Calu3 (cell line): ENCODE results near the gene OR5F1. TPM values are rescaled to one million over a fixed set of nuclear protein-coding genes. Genes with fewer than 3 reads are reported as not detected.

Source experiments
- BruUV-seq: library from RNA; stranded (reverse); fragments of 400-500 nt; replicated peaks from 2 replicates; lab custom pipeline; 2021; lab: Mats Ljungman, UMichigan
- CTCF ChIA-PET: fragments of 300-600 bp; sonication (Branson Sonifier 250); formaldehyde crosslinking; loops from one replicate; lab custom pipeline; 2022; ENCODE audit warnings: antibody characterized with exemption; lab: Charles Lee
- DNase-seq: peaks from one replicate; pipeline ENCODE4 v3.0.0; 2022
- H3K27ac Mint-ChIP-seq: one replicate; pipeline ENCODE4 v1.8.0; 2022; ENCODE audit warnings: mixed read lengths; ENCODE audit not compliant: unreplicated experiment
- H3K27me3 Mint-ChIP-seq: one replicate; pipeline ENCODE4 v1.8.0; 2022; ENCODE audit warnings: mixed read lengths; ENCODE audit not compliant: unreplicated experiment
- H3K36me3 Mint-ChIP-seq: one replicate; pipeline ENCODE4 v1.8.0; 2022; ENCODE audit warnings: mild to moderate bottlenecking, moderate library complexity, mixed read lengths; ENCODE audit not compliant: insufficient read depth, unreplicated experiment
- H3K4me1 Mint-ChIP-seq: one replicate; pipeline ENCODE4 v1.8.0; 2022; ENCODE audit warnings: mild to moderate bottlenecking, low read depth, mixed read lengths; ENCODE audit not compliant: unreplicated experiment
- H3K4me3 Mint-ChIP-seq: one replicate; pipeline ENCODE4 v1.8.0; 2022; ENCODE audit warnings: mild to moderate bottlenecking, low read depth, moderate library complexity, mixed read lengths; ENCODE audit not compliant: unreplicated experiment
- H3K9me3 Mint-ChIP-seq: one replicate; pipeline ENCODE4 v1.8.0; 2022; ENCODE audit warnings: low read depth, mixed read lengths; ENCODE audit not compliant: unreplicated experiment
- intact Hi-C: fragments of 100-400 bp; cut with micrococcal nuclease; formaldehyde crosslinking; loops from one replicate; pipeline ENCODE4 v1.10.0; 2022; ENCODE audit not compliant: unreplicated experiment
- total RNA-seq: library from RNA; stranded (reverse); gene quantifications from 2 replicates; pipeline ENCODE4 v1.2.3, GENCODE V29; 2022
- TF ChIP-seq, protein P1 (sequence below): fragments of 200-600 bp; IDR thresholded peaks from one replicate; pipeline ENCODE4 v1.8.0; 2022; ENCODE audit warnings: antibody characterized with exemption; ENCODE audit not compliant: unreplicated experiment

OR5F1 gene
- total RNA-seq, 1 experiment from 2014 or later: not detected

DNA sequence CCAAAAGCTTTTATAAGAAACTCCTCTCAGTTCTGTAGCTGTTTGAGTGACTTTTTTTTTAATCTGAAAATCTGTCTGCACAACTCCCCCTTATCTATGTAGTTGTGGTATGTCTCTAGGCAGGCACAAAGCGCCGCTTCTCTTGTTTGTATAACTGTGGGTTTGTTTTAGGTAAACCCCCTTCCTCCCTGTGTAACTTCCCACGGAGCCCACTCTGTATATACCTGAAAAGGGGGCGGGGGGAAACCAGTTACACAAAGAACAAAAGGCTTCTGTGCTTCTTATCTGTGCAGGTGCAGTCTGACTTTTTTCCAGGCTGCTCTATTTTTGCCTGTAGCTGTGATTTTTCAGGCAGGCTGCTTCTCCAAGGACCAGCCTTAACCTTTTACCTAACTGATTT lies 37.9 kb downstream of the OR5F1 start:
- Mint-ChIP-seq H3K27ac (no peak overlapping the region), H3K4me1 (no peaks in the 10 kb centered on the region), H3K27me3 (no peaks in the 10 kb centered on the region), H3K9me3 (peaks cover 5% of the 10 kb centered on the region), H3K4me3 (no peak overlapping the region), H3K36me3 (no peaks in the 10 kb centered on the region)
- TF ChIP-seq, protein P1, sequence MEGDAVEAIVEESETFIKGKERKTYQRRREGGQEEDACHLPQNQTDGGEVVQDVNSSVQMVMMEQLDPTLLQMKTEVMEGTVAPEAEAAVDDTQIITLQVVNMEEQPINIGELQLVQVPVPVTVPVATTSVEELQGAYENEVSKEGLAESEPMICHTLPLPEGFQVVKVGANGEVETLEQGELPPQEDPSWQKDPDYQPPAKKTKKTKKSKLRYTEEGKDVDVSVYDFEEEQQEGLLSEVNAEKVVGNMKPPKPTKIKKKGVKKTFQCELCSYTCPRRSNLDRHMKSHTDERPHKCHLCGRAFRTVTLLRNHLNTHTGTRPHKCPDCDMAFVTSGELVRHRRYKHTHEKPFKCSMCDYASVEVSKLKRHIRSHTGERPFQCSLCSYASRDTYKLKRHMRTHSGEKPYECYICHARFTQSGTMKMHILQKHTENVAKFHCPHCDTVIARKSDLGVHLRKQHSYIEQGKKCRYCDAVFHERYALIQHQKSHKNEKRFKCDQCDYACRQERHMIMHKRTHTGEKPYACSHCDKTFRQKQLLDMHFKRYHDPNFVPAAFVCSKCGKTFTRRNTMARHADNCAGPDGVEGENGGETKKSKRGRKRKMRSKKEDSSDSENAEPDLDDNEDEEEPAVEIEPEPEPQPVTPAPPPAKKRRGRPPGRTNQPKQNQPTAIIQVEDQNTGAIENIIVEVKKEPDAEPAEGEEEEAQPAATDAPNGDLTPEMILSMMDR: no peak
- intact Hi-C loops: no loop called here
- no TSS peak for BruUV-seq
- CTCF ChIA-PET: no interaction called here
- DNase-seq: no peak

DNA sequence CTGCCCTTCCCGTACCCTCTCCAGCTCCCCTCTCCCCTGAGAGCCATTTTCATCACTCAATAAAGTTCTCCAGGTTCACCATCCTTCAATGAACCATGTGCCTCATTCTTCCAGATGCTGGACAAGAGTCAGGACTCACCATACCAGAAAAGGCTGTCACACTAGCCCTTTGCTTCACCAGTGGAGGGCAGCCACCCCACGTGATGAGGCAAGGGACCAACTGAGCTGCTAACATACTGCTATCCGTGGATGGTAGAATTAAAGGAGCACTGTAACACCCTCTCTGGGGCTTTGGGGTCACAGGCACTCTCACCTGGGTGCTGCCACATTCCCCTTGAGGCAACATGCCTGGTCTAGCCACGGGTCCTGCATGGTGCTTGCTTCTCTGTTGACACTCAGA lies 45.1 kb downstream of the OR5F1 start:
- CTCF ChIA-PET: no interaction called here
- H3K4me1 Mint-ChIP-seq: no peaks in the 10 kb centered on the region
- peaks cover 7% of the 10 kb centered on the region for H3K9me3 Mint-ChIP-seq
- H3K27ac Mint-ChIP-seq: no peak overlapping the region
- no peak overlapping the region for H3K4me3 Mint-ChIP-seq
- no peaks in the 10 kb centered on the region for H3K36me3 Mint-ChIP-seq
- intact Hi-C loops: loop anchor here (10.0 kb wide), 1 partner anchor 675 kb away; no protein-coding TSS in a partner anchor
- DNase-seq: no peak
- no peaks in the 10 kb centered on the region for H3K27me3 Mint-ChIP-seq
- TF ChIP-seq, protein P1: no peak
- BruUV-seq: no TSS peak

Other genes with a start within 250 kb of the OR5F1 start
- not detected in 2 replicates for gene OR5D13, start 221.2 kb downstream of the OR5F1 start, total RNA-seq
- gene OR5D14, start 199.1 kb downstream of the OR5F1 start, total RNA-seq: not detected in 2 replicates
- gene OR5L1, start 183.3 kb downstream of the OR5F1 start, total RNA-seq: not detected in 2 replicates
- gene OR5D18, start 175.0 kb downstream of the OR5F1 start, total RNA-seq: not detected in 2 replicates
- gene OR5L2, start 167.4 kb downstream of the OR5F1 start, total RNA-seq: not detected in 2 replicates
- gene OR5D16, start 155.9 kb downstream of the OR5F1 start, total RNA-seq: not detected in 2 replicates
- not detected in 2 replicates for gene TRIM51, start 111.3 kb downstream of the OR5F1 start, total RNA-seq
- not detected in 2 replicates for gene OR5W2, start 80.0 kb downstream of the OR5F1 start, total RNA-seq
- gene OR5I1, start 58.2 kb downstream of the OR5F1 start, total RNA-seq: not detected in 2 replicates
- gene OR10AG1, start 24.7 kb downstream of the OR5F1 start, total RNA-seq: not detected in 2 replicates
- gene OR5AS1, start 33.0 kb upstream of the OR5F1 start, total RNA-seq: not detected in 2 replicates
- not detected in 2 replicates for gene OR8I2, start 98.7 kb upstream of the OR5F1 start, total RNA-seq
- not detected in 2 replicates for gene OR8H2, start 109.1 kb upstream of the OR5F1 start, total RNA-seq
- gene OR8H3, start 127.7 kb upstream of the OR5F1 start, total RNA-seq: not detected in 2 replicates
- gene OR8J3, start 145.6 kb upstream of the OR5F1 start, total RNA-seq: not detected in 2 replicates
- gene OR8K5, start 165.7 kb upstream of the OR5F1 start, total RNA-seq: not detected in 2 replicates
- gene OR5J2, start 182.0 kb upstream of the OR5F1 start, total RNA-seq: not detected in 2 replicates
- gene OR5T2, start 239.6 kb upstream of the OR5F1 start, total RNA-seq: not detected in 2 replicates